ENCODE results near the gene TP53BP2. TPM values are rescaled to one million over a fixed set of nuclear protein-coding genes. Genes with fewer than 3 reads are reported as not detected.

Gene TP53BP2
- total RNA-seq, 1 donor from 2014 or later = 46.6 TPM

DNA sequence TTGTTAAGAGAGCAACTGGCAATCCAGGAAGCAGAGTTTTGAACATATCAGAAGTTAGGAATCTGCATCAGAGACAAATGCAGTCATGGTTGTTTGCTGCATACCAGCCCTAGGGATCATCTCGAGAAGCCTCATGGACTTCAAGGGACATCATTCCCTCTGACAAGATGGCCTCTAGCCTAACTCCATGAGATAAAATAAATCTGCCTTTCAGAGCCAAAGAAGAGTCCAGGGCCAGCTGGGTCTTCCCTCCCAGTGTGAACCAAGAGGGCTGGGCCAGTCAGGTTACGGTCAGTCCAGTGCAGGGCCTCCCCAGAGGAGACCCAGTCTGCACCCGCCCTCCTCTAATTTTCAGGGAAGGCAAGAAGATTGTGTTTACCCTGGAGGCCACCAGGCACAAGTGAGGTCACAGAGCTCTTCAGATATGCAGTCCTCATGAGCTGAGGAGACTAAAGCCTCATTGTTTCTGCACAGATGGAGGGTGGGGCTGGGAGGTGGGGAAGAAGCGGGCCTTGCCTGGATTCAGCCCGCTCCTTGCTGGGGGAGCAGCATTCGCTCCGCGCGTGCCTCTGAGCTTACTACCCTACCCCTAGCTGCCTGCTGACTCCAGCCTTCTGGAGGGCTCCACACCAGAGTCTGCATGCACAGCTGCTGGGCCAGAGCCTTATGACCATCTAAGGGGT lies 80.6 kb downstream of the TP53BP2 start:
- Histone ChIP-seq H3K4me1 (ENCODE audit: insufficient read depth, low read length) (peaks cover 8% of the 10 kb centered on the region), H2AFZ (ENCODE audit: low read depth, low read length) (no peak overlapping the region), H3K79me2 (ENCODE audit: insufficient read depth, low read length) (peaks cover 14% of the 10 kb centered on the region), H3K27me3 (ENCODE audit: insufficient read depth, low read length) (no peaks in the 10 kb centered on the region), H4K20me1 (ENCODE audit: insufficient read depth, low read length) (peaks cover 6% of the 10 kb centered on the region), H3K4me2 (ENCODE audit: low read length) (no peak overlapping the region), H3K36me3 (ENCODE audit: insufficient read depth, low read length) (peaks cover 69% of the 10 kb centered on the region), H3K4me3 (ENCODE audit: insufficient read depth, low read depth, low read length) (no peak overlapping the region), H3K27ac (ENCODE audit: low read depth, low read length) (peak overlapping the region; percentile 10), H3K9ac (ENCODE audit: low read length) (no peak overlapping the region), H3K9me3 (ENCODE audit: insufficient read depth, low read depth, low read length) (no peaks in the 10 kb centered on the region)
- H3K4me3 Mint-ChIP-seq (ENCODE audit: unreplicated experiment) = no peak overlapping the region
- no peak for FAIRE-seq
- peak; percentile 40 for DNase-seq (ENCODE audit: low read depth)
- H3K4me1 Mint-ChIP-seq (ENCODE audit: low read depth, unreplicated experiment) = peaks cover 24% of the 10 kb centered on the region
- H3K27ac Mint-ChIP-seq (ENCODE audit: unreplicated experiment) = no peak overlapping the region
- TF ChIP-seq, protein P1, sequence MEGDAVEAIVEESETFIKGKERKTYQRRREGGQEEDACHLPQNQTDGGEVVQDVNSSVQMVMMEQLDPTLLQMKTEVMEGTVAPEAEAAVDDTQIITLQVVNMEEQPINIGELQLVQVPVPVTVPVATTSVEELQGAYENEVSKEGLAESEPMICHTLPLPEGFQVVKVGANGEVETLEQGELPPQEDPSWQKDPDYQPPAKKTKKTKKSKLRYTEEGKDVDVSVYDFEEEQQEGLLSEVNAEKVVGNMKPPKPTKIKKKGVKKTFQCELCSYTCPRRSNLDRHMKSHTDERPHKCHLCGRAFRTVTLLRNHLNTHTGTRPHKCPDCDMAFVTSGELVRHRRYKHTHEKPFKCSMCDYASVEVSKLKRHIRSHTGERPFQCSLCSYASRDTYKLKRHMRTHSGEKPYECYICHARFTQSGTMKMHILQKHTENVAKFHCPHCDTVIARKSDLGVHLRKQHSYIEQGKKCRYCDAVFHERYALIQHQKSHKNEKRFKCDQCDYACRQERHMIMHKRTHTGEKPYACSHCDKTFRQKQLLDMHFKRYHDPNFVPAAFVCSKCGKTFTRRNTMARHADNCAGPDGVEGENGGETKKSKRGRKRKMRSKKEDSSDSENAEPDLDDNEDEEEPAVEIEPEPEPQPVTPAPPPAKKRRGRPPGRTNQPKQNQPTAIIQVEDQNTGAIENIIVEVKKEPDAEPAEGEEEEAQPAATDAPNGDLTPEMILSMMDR (IDR thresholded peaks at IDR 0.05; ENCODE audit: insufficient read depth, low read depth, low read length) = no peak
- TF ChIP-seq EZH2 (IDR thresholded peaks at IDR 0.05; ENCODE audit: insufficient read depth, low read length) = no peak
- H3K9me3 Mint-ChIP-seq (ENCODE audit: unreplicated experiment) = peaks cover 3% of the 10 kb centered on the region
- H3K27me3 Mint-ChIP-seq (ENCODE audit: low read depth, unreplicated experiment) = no peaks in the 10 kb centered on the region
- peaks cover 41% of the 10 kb centered on the region for H3K36me3 Mint-ChIP-seq (ENCODE audit: low read depth, unreplicated experiment)

GRCh38 chr1:223763881-223764280 lies 81.9 kb downstream of the TP53BP2 start:
- Mint-ChIP-seq H3K36me3 (ENCODE audit: low read depth, unreplicated experiment) (peaks cover 39% of the 10 kb centered on the region), H3K27me3 (ENCODE audit: low read depth, unreplicated experiment) (no peaks in the 10 kb centered on the region), H3K4me1 (ENCODE audit: low read depth, unreplicated experiment) (peaks cover 23% of the 10 kb centered on the region), H3K4me3 (ENCODE audit: unreplicated experiment) (no peak overlapping the region), H3K27ac (ENCODE audit: unreplicated experiment) (peak overlapping the region; percentile 91), H3K9me3 (ENCODE audit: unreplicated experiment) (peaks cover 2% of the 10 kb centered on the region)
- Histone ChIP-seq H3K27me3 (ENCODE audit: insufficient read depth, low read length) (no peaks in the 10 kb centered on the region), H3K36me3 (ENCODE audit: insufficient read depth, low read length) (peaks cover 73% of the 10 kb centered on the region), H4K20me1 (ENCODE audit: insufficient read depth, low read length) (peaks cover 17% of the 10 kb centered on the region), H3K27ac (ENCODE audit: low read depth, low read length) (peak overlapping the region; percentile 8), H3K4me3 (ENCODE audit: insufficient read depth, low read depth, low read length) (no peak overlapping the region), H3K4me2 (ENCODE audit: low read length) (no peak overlapping the region), H3K9me3 (ENCODE audit: insufficient read depth, low read depth, low read length) (no peaks in the 10 kb centered on the region), H3K9ac (ENCODE audit: low read length) (no peak overlapping the region), H2AFZ (ENCODE audit: low read depth, low read length) (no peak overlapping the region), H3K4me1 (ENCODE audit: insufficient read depth, low read length) (peaks cover 7% of the 10 kb centered on the region), H3K79me2 (ENCODE audit: insufficient read depth, low read length) (peaks cover 11% of the 10 kb centered on the region)
- TF ChIP-seq EZH2 (IDR thresholded peaks at IDR 0.05; ENCODE audit: insufficient read depth, low read length) = no peak
- TF ChIP-seq, protein P1 (IDR thresholded peaks at IDR 0.05; ENCODE audit: insufficient read depth, low read depth, low read length) = no peak
- FAIRE-seq = no peak
- DNase-seq (ENCODE audit: low read depth) = no peak

GRCh38 chr1:223763251-223763650 lies 82.5 kb downstream of the TP53BP2 start:
- Histone ChIP-seq H4K20me1 (ENCODE audit: insufficient read depth, low read length) (peaks cover 17% of the 10 kb centered on the region), H3K27me3 (ENCODE audit: insufficient read depth, low read length) (no peaks in the 10 kb centered on the region), H3K4me2 (ENCODE audit: low read length) (no peak overlapping the region), H3K9ac (ENCODE audit: low read length) (no peak overlapping the region), H3K79me2 (ENCODE audit: insufficient read depth, low read length) (peaks cover 11% of the 10 kb centered on the region), H3K4me1 (ENCODE audit: insufficient read depth, low read length) (peaks cover 7% of the 10 kb centered on the region), H3K36me3 (ENCODE audit: insufficient read depth, low read length) (peaks cover 79% of the 10 kb centered on the region), H3K27ac (ENCODE audit: low read depth, low read length) (peak overlapping the region; percentile 4), H3K4me3 (ENCODE audit: insufficient read depth, low read depth, low read length) (no peak overlapping the region), H2AFZ (ENCODE audit: low read depth, low read length) (no peak overlapping the region), H3K9me3 (ENCODE audit: insufficient read depth, low read depth, low read length) (no peaks in the 10 kb centered on the region)
- H3K9me3 Mint-ChIP-seq (ENCODE audit: unreplicated experiment) = no peaks in the 10 kb centered on the region
- H3K27ac Mint-ChIP-seq (ENCODE audit: unreplicated experiment) = peak overlapping the region; percentile 91
- peaks cover 23% of the 10 kb centered on the region for H3K4me1 Mint-ChIP-seq (ENCODE audit: low read depth, unreplicated experiment)
- FAIRE-seq (no peak), DNase-seq (ENCODE audit: low read depth) (no peak)
- peaks cover 39% of the 10 kb centered on the region for H3K36me3 Mint-ChIP-seq (ENCODE audit: low read depth, unreplicated experiment)
- TF ChIP-seq, protein P1 (IDR thresholded peaks at IDR 0.05; ENCODE audit: insufficient read depth, low read depth, low read length) = no peak
- TF ChIP-seq EZH2 (IDR thresholded peaks at IDR 0.05; ENCODE audit: insufficient read depth, low read length) = no peak
- peak overlapping the region; percentile 50 for H3K4me3 Mint-ChIP-seq (ENCODE audit: unreplicated experiment)
- H3K27me3 Mint-ChIP-seq (ENCODE audit: low read depth, unreplicated experiment) = no peaks in the 10 kb centered on the region

Measured in astrocyte (in vitro differentiated cells and primary cell).